ENCODE results near the gene SARS2. TPM values are rescaled to one million over a fixed set of nuclear protein-coding genes. Genes with fewer than 3 reads are reported as not detected.

SARS2 gene, protein sequence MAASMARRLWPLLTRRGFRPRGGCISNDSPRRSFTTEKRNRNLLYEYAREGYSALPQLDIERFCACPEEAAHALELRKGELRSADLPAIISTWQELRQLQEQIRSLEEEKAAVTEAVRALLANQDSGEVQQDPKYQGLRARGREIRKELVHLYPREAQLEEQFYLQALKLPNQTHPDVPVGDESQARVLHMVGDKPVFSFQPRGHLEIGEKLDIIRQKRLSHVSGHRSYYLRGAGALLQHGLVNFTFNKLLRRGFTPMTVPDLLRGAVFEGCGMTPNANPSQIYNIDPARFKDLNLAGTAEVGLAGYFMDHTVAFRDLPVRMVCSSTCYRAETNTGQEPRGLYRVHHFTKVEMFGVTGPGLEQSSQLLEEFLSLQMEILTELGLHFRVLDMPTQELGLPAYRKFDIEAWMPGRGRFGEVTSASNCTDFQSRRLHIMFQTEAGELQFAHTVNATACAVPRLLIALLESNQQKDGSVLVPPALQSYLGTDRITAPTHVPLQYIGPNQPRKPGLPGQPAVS
- 42.2 and 55.5 TPM in 2 replicates for total RNA-seq

DNA sequence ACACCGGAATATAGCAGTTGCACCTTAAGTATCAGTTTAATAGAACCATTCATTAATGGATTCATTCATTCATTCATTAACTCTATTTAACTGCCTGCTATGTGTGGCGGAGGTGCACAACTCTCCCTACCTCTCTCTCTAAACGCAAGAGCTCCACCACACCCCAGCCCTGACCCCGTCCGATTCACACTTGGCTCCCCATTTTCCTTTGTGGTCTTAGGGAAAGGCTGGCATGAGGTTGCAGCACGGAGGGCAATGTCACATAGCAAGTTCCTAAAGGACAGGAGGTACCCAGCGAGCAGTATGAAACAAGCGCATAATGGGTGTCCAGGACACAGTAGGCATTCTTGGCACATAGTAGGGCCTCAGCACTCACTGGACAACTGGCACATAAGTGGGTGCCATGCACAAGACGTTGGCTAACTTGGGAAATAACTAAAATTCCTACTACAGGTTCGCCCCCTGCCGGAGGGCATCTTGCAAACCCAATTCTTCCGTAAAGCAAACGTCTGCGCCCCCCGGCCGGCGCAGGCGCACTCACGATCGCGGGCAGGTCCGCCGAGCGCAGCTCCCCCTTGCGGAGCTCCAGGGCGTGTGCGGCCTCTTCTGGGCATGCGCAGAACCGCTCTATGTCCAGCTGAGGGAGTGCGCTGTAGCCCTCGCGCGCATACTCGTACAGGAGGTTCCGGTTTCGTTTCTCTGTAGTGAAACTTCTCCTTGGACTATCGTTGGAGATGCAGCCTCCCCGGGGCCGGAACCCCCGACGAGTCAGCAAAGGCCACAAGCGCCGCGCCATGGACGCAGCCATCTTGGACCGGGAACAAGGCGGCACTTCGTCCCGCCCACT is at the start of gene SARS2:
SARS2 (minus strand) TSS at position 835 of the 847 bp plus-strand sequence; CDS start at position 808, 27 bp downstream.
- TF ChIP-seq, protein P1, sequence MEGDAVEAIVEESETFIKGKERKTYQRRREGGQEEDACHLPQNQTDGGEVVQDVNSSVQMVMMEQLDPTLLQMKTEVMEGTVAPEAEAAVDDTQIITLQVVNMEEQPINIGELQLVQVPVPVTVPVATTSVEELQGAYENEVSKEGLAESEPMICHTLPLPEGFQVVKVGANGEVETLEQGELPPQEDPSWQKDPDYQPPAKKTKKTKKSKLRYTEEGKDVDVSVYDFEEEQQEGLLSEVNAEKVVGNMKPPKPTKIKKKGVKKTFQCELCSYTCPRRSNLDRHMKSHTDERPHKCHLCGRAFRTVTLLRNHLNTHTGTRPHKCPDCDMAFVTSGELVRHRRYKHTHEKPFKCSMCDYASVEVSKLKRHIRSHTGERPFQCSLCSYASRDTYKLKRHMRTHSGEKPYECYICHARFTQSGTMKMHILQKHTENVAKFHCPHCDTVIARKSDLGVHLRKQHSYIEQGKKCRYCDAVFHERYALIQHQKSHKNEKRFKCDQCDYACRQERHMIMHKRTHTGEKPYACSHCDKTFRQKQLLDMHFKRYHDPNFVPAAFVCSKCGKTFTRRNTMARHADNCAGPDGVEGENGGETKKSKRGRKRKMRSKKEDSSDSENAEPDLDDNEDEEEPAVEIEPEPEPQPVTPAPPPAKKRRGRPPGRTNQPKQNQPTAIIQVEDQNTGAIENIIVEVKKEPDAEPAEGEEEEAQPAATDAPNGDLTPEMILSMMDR (conservative IDR thresholded peaks at IDR 0.05; ENCODE audit: low read depth, low read length), result peak; percentile 99
- DNase-seq (ENCODE audit: low read depth), result peak; percentile 66
- peak within 1 kb of the TSS; percentile 94 for H3K4me3 ChIP-seq (ENCODE audit: low read depth, low read length)

DNA sequence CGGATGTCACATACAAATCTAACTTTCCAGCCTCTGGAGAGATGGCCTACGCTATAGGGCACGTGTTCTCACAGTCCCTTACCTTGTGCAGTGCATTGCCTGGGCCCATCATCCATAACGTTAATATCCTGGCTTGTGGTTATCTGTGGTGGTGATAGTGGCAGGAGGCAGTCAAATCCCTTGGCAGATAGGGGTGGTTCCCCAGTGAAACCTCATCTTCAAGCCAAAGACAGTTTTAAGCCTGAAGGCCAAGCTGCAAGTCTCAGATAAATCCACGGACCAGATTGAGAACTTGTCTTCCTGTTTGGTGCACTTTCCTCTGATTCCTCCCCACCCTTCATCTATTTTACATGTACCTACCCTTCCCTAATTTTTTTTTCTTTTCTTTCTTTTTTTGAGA is 49.2 kb upstream of the SARS2 start:
- H3K4me3 ChIP-seq (ENCODE audit: low read depth, low read length), result no peak overlapping the region
- TF ChIP-seq, protein P1 (conservative IDR thresholded peaks at IDR 0.05; ENCODE audit: low read depth, low read length), result no peak
- DNase-seq (ENCODE audit: low read depth), result no peak

DNA sequence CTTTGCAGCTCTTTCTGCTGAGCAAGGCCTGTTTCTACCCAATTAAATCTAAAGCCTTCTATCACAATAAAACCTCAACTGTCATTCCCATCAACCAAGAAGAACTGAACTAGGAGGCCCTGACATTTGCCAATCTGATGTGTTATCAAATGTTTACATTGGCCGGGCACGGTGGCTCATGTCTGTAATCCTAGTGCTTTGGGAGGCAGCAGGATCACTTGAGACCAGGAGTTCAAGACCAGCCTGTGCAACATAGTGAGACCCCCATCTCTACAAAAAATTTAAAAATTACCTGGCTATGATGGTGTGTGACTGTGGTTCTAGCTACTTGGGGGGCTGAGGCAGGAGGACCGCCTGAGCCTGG is 47.7 kb upstream of the SARS2 start:
- DNase-seq (ENCODE audit: low read depth), result no peak
- TF ChIP-seq, protein P1 (conservative IDR thresholded peaks at IDR 0.05; ENCODE audit: low read depth, low read length), result no peak
- H3K4me3 ChIP-seq (ENCODE audit: low read depth, low read length), result no peak overlapping the region

DNA sequence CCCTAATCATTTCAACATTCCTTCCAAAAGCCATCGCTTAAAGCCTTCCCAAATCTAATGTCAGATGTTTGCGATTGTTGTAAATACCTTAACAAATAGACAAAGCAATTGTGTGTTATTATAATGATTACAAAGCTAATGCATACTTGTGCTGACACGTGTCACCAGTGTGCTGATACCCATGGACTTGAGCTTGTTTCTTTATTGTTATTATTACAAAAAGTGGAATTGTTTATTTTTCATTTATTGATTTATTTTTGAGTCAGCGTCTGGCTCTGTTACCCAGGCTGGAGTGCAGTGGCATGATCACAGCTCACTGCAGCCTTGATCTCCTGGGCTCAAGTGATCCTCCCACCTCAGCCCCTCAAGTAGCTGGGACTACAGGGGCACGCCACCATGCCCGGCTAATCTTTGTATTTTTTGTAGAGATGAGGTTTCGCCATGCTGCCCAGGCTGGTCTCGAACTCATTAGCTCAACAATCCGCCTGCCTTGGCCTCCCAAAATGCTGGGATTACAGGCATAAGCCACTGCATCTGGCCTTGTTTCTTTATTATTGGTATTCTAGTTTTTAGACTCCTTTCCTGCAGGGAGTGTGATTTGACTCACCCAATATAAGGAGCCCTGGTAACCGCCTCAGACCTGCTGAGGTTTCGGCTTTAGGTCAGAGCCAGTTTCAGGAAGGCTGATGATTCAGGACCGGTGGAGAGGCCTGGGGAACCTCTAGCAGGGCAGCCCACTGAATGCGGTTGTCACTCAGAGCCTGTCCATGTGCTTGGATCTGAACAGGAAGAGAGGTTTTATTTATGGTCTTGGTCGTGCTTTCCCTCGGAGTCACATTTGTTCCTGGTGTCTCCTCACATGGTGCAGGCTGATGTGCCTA is 47.1 kb upstream of the SARS2 start:
- no peak for DNase-seq (ENCODE audit: low read depth)
- no peak overlapping the region for H3K4me3 ChIP-seq (ENCODE audit: low read depth, low read length)
- TF ChIP-seq, protein P1 (conservative IDR thresholded peaks at IDR 0.05; ENCODE audit: low read depth, low read length), result no peak

DNA sequence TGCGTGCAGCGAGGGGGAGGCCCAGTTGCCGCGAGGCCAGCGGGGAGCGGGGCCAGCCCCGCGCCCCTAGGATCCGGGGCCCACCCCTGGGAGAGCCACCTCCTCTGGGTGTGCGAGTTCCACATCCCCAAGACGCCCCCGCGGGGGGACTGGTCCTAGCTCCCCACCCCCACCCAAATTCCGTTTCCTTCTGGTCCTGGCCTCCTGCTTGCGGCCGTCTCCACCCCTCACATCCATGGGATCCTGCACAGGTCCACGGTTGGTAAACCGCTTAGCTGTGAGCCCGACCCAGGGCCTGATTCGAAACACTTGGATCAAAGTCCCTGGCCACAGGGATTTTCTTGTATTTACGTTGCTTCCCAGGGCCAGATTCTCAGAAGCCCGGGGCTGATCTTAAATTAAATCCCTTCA is 45.3 kb upstream of the SARS2 start:
- H3K4me3 ChIP-seq (ENCODE audit: low read depth, low read length), result peak overlapping the region; percentile 89
- TF ChIP-seq, protein P1 (conservative IDR thresholded peaks at IDR 0.05; ENCODE audit: low read depth, low read length), result no peak
- no peak for DNase-seq (ENCODE audit: low read depth)

DNA sequence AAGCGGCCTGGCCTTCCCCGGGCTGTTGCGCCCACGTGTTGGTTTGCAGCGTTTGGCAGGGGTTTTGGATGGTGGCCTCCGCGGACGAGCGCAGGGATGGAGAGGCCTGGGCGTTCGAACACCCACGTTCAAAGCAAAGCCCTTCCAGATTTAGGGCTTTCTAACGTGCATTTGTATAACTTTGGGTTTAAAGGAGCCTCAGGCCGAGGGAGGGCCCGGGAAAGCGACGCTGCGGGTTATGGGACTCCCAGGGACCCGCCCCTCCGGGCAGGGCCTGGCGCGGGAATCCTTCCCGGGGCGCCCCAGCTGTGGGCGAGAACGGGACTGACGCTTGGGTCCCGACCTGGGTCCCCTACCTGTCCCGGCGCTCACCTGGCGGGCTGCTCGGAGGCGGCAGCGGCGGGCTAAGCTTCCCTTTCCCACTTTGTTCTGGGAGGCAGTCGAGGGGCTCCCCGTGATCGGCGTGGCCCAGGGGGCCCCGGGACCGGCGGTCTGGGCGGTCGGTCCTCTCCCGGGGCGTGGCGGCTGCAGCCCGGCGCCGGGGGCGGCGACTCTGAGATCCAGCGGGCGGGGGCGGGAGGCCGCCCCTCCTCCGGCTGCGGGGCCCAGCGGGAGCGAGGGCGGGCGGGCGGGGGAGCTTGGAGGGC is 44.8 kb upstream of the SARS2 start, which contains the start of gene FBXO17:
FBXO17 (minus strand) TSS at position 529 of the 647 bp plus-strand sequence. CDS start 25,423 bp downstream, outside the sequence.
- peak within 1 kb of the TSS; percentile 89 for H3K4me3 ChIP-seq (ENCODE audit: low read depth, low read length)
- no peak for DNase-seq (ENCODE audit: low read depth)
- TF ChIP-seq, protein P1 (conservative IDR thresholded peaks at IDR 0.05; ENCODE audit: low read depth, low read length), result no peak
